ENCODE results near the gene ZFHX2. TPM values are rescaled to one million over a fixed set of nuclear protein-coding genes. Genes with fewer than 3 reads are reported as not detected.

ZFHX2 gene
- total RNA-seq, 1 donor from 2014 or later, result 27.3 TPM

- TF ChIP-seq, protein P1, sequence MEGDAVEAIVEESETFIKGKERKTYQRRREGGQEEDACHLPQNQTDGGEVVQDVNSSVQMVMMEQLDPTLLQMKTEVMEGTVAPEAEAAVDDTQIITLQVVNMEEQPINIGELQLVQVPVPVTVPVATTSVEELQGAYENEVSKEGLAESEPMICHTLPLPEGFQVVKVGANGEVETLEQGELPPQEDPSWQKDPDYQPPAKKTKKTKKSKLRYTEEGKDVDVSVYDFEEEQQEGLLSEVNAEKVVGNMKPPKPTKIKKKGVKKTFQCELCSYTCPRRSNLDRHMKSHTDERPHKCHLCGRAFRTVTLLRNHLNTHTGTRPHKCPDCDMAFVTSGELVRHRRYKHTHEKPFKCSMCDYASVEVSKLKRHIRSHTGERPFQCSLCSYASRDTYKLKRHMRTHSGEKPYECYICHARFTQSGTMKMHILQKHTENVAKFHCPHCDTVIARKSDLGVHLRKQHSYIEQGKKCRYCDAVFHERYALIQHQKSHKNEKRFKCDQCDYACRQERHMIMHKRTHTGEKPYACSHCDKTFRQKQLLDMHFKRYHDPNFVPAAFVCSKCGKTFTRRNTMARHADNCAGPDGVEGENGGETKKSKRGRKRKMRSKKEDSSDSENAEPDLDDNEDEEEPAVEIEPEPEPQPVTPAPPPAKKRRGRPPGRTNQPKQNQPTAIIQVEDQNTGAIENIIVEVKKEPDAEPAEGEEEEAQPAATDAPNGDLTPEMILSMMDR (IDR thresholded peaks at IDR 0.05; ENCODE audit: insufficient read depth, low read depth, low read length), result peak; percentile 91
- TF ChIP-seq EZH2 (IDR thresholded peaks at IDR 0.05; ENCODE audit: insufficient read depth, low read length), result no peak
- no peaks in the 10 kb centered on the region for H3K9me3 ChIP-seq (ENCODE audit: insufficient read depth, low read depth, low read length)
- Mint-ChIP-seq H3K4me3 (ENCODE audit: unreplicated experiment) (peak overlapping the region; percentile 54), H3K36me3 (ENCODE audit: low read depth, unreplicated experiment) (peaks cover 7% of the 10 kb centered on the region), H3K27ac (ENCODE audit: unreplicated experiment) (peak overlapping the region; percentile 51), H3K9me3 (ENCODE audit: unreplicated experiment) (no peaks in the 10 kb centered on the region), H3K27me3 (ENCODE audit: low read depth, unreplicated experiment) (no peaks in the 10 kb centered on the region), H3K4me1 (ENCODE audit: low read depth, unreplicated experiment) (peaks cover 16% of the 10 kb centered on the region)
- H3K9ac ChIP-seq (ENCODE audit: low read length), result no peak overlapping the region
- no peak for DNase-seq (ENCODE audit: low read depth)
- H3K36me3 ChIP-seq (ENCODE audit: insufficient read depth, low read length), result peaks cover 3% of the 10 kb centered on the region
- H3K27me3 ChIP-seq (ENCODE audit: insufficient read depth, low read length), result no peaks in the 10 kb centered on the region
- H3K79me2 ChIP-seq (ENCODE audit: insufficient read depth, low read length), result peaks cover 3% of the 10 kb centered on the region
- H3K4me3 ChIP-seq (ENCODE audit: insufficient read depth, low read depth, low read length), result no peak overlapping the region
- H3K4me2 ChIP-seq (ENCODE audit: low read length), result no peak overlapping the region
- FAIRE-seq, result no peak
- H3K4me1 ChIP-seq (ENCODE audit: insufficient read depth, low read length), result peaks cover 9% of the 10 kb centered on the region
- no peak overlapping the region for H3K27ac ChIP-seq (ENCODE audit: low read depth, low read length)
- no peak overlapping the region for H2AFZ ChIP-seq (ENCODE audit: low read depth, low read length)
- peaks cover 3% of the 10 kb centered on the region for H4K20me1 ChIP-seq (ENCODE audit: insufficient read depth, low read length)
These were observed 11.4 kb upstream of the ZFHX2 start for GRCh38 chr14:23562822-23563472.

- Mint-ChIP-seq H3K27ac (ENCODE audit: unreplicated experiment) (no peak overlapping the region), H3K27me3 (ENCODE audit: low read depth, unreplicated experiment) (no peaks in the 10 kb centered on the region), H3K36me3 (ENCODE audit: low read depth, unreplicated experiment) (peaks cover 7% of the 10 kb centered on the region), H3K4me1 (ENCODE audit: low read depth, unreplicated experiment) (peaks cover 20% of the 10 kb centered on the region), H3K4me3 (ENCODE audit: unreplicated experiment) (peak overlapping the region; percentile 12), H3K9me3 (ENCODE audit: unreplicated experiment) (no peaks in the 10 kb centered on the region)
- H3K9ac ChIP-seq (ENCODE audit: low read length), result no peak overlapping the region
- peaks cover 7% of the 10 kb centered on the region for H3K79me2 ChIP-seq (ENCODE audit: insufficient read depth, low read length)
- H3K4me2 ChIP-seq (ENCODE audit: low read length), result no peak overlapping the region
- H4K20me1 ChIP-seq (ENCODE audit: insufficient read depth, low read length), result peaks cover 3% of the 10 kb centered on the region
- H3K36me3 ChIP-seq (ENCODE audit: insufficient read depth, low read length), result peaks cover 3% of the 10 kb centered on the region
- H3K27me3 ChIP-seq (ENCODE audit: insufficient read depth, low read length), result no peaks in the 10 kb centered on the region
- H3K27ac ChIP-seq (ENCODE audit: low read depth, low read length), result no peak overlapping the region
- FAIRE-seq, result no peak
- H3K4me1 ChIP-seq (ENCODE audit: insufficient read depth, low read length), result peaks cover 4% of the 10 kb centered on the region
- no peaks in the 10 kb centered on the region for H3K9me3 ChIP-seq (ENCODE audit: insufficient read depth, low read depth, low read length)
- no peak overlapping the region for H3K4me3 ChIP-seq (ENCODE audit: insufficient read depth, low read depth, low read length)
- H2AFZ ChIP-seq (ENCODE audit: low read depth, low read length), result no peak overlapping the region
- no peak for TF ChIP-seq EZH2 (IDR thresholded peaks at IDR 0.05; ENCODE audit: insufficient read depth, low read length)
- TF ChIP-seq, protein P1 (IDR thresholded peaks at IDR 0.05; ENCODE audit: insufficient read depth, low read depth, low read length), result no peak
- DNase-seq (ENCODE audit: low read depth), result peak; percentile 28
These were observed 10.6 kb upstream of the ZFHX2 start for GRCh38 chr14:23561873-23562821.

All from astrocyte (in vitro differentiated cells and primary cell).